NCI-H1092 treated with DMSO at 0.1 percent for 48 hours (cell line): ENCODE data around the gene HINT3.
"Not testable (repeated sequence)": the region's sequence is repeated elsewhere in the genome, so short reads cannot be mapped to it uniquely, and the experiment has no call there.

ENCODE experiments used
- DNase-seq: peaks from one replicate; lab custom pipeline; 2025; lab: John Stamatoyannopoulos, UW

The HINT3 gene

DNA sequence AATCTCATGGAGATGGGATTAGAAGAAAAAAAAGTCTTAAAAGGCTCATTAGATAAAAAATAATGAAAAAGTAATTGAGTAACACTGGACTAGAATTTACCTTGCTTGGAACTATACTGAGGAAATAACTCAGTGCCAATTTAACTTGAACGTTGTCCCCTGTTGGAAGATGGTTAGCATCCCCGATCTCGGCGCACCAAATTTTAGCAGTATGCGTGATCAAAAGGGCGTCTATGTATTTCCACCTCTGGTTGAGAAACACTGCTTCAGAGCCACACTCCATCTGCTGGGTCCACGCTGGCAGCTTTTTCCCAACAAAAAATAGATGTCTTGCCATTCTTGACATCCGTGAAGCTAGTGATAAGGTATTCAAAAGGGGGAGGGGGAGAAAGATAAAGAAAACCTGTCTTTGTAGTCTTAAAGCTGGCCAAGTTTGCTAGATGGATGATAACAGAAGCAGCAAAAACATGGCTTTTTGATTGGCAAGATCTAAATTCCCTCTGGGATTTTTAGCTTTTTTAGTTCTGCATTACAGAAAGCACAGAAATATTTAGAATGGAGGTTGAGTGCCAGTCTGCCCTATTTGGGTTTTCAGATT, 6.4 kb downstream of the HINT3 start:
- DNase-seq: no peak

DNA sequence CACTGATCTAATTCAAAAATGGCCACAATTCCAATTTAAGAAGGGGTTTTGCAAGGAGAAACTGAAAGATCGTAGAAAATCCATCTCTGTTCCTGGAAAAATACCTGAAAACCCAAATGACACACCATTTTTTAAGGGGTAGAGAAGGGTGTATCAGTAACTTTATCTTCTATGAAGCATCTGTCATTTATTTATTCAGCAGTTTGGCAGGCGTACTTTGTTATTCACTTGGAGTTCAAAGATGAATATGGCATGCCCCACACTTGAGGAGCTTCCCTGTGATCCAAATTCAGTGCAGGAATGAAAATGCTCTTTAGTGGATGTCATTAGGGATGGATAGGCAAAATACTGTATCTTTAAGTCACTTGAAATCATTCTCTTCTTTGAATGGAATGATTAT, 7.2 kb downstream of the HINT3 start:
- DNase-seq: no peak

DNA sequence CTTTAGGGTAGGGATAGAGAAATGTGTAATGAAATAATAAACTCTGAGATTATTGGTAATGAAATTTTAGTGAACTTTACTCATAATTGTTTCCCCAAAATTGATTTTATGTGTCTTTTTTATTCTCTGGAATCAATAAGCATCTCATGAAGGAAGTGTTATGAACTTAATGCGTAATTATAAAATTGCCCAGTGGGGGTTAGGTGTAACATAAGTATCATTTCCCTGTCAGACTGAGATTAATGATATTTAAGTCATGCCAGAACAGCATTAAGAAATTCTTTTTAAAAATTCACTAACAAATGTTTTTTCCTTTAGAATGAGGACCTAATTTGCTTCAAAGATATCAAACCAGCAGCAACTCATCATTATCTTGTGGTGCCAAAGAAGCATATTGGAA, 10.0 kb downstream of the HINT3 start:
- no peak for DNase-seq

DNA sequence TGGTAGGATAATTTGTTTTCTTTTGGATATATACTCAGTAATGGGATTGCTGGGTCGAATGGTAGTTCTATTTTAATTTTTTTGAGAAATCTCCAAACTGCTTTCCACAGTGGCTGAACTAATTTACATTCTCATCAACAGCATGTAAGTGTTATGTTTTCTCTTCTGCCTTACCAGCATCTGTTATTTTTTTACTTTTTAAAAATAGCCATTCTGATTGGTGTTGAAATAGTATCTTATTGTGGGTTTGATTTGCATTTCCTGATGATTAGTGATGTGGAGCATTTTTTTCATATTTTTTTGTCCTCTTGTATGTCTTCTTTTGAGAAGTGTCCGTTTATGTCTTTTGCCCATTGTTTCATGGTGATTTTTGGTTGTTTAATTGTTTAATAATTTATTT, 11.9 kb downstream of the HINT3 start:
- DNase-seq: no peak

DNA sequence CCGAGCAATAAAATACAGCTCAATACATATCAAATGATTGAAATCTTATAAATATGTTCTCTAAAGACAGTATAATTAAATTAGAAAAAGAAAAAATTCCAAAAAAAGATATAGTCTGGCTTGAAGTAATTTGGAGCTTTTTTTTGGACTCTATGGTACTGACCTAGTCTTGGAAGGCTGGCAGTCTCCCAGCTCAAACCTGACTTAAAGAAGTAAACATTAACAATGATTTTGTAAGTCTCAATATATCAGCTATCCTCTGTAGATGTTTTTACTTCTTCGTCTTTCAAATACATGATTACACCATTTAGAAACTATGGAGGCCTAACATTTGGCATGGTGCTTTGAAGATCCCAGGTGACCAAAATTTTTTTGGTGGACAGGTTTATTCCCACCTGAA, 14.2 kb downstream of the HINT3 start:
- no peak for DNase-seq

DNA sequence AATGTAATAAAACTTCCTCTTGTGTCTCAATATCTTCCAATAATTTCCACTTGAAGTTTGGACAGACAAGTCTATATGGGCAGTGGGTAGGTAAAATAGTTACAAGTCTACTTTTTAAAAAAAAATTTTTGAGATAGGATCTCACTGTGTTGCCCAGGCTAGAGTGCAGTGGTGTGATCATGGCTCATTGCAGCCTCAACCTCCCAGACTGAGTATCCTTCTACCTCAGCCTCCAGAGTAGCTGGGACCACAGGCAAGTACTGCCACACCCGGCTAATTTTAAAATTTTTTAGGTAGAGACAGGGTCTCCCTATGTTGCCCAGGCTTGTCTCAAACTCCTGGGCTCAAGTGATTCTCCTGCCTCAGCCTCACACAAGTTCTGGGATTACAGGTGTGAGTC, 15.9 kb downstream of the HINT3 start:
- not testable (repeated sequence) for DNase-seq

DNA sequence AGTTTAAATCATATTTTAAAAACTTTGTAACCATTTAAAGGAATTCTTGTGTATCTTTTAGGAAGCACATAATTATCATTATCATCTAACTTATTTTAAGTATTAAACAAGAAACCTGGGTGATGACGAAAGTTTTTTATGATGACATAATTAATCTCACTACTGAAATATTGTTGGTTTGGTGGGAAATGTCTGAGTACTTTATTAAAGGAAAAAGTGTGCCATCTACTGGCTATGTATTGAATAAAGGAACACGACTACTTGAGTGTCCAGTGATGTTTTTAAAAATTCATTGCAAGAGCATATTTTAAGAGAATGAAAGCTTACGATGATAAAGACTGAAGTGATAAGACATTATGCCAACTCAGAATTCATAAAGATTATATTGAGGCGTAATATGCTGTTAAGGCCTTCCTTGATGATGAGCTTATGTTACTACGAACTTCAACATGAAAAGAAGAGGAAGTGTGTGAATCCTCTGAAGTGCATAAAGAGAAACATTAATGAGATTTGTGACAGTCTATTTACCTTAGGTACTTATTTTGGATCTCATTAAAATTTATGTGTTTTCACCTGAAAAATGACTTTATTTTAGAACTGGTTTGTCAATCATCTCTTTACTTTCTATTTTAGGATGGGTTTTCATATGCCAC, 17.8 kb downstream of the HINT3 start:
- DNase-seq: peak; percentile 43

DNA sequence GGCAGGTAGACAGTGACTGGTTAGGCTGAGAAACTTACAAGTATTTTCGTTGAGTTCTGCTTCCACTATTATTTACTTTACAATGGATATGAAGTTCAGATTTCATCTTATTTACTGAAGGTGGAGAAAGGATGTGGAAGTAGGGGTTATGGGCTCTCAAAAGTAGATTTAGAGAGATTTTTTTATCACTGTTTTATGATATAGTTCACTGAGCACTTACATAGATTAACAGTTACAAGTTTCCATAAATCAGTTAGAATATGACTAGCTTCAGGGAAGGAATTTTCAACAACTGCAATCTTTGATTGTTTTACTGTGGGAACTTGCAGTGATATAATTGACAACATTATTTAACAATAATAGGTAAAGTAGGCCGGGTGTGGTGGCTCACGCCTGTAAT, 22.5 kb downstream of the HINT3 start:
- DNase-seq: no peak

DNA sequence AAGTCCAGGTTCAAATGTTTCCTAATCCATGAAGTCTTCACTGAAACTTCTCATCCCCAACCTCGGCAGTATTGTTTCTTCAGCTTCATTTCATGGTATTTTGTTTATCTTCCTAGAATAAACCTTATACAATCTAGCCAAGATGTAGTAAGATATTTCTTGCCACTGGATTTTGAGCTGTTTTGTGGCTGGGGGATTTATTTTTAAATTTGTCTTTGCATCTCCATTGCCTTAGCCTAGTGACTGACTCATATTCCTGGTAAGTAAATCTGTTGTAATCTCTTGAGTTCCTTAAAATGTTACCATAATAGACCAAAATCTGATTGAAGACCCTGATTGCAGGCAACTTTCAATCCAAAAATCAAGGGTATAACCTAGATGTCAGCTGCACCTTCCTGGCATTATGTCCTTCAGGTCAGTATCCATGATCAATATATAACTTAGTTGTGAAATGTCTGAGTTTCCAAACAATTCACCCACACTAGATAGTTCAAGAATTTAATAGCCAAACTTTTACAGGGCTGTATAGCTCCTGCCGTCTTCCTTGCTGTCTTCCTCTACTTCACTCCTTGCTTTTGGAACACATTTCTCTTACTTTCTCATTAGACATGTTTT, 25.1 kb downstream of the HINT3 start:
- no peak for DNase-seq

DNA sequence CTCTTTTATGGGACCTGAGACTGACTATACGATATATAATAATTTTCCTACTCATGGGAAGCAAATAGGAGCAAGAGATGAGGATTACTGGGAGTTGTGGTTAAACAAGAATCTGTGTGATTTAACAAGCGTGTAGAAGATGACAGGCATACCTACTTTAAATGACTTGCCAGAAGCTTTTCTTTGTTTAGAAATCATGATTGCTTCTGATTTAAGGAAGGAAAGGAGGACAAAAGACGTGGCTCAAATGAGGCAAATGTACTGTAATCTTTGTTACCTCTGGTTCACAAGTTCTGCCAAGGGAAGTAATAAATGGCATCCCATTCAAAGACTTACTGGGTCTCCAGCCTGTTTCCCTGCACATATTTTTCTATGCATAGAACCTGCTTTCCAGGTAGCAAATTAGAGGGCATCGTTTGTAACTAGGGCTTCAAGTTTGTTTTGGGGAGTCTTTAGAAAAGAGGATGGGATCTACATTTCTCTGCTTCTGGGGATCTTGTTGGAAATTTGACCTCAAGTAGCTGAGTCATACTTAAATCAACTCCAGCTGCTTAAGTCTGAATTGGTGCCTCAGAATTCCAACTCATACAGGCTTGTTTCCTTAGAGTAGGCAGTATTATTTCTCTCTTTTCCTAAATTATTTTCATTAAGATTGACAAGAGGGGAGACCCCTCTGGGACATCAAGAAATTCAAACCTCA, 26.8 kb downstream of the HINT3 start:
- no peak for DNase-seq

DNA sequence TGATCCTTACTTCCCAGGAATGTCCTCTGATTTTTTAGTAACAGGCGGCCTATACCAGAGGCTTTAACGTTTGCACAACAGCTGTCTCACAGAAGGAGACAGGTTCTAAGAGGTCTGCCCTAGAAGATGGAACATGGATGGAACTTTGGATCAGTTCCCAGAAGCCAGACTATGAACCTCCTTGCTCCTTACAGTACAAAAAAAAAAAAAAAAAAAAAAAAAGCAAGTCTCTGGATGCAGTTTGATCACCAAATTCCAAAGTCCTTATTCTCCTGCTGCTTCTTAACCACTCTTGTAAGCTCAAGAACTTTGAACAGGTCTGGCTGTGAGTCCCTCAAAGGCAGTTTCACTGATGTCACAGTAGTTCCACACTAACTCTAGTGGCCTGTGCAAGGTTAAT, 27.7 kb downstream of the HINT3 start:
- no peak for DNase-seq

DNA sequence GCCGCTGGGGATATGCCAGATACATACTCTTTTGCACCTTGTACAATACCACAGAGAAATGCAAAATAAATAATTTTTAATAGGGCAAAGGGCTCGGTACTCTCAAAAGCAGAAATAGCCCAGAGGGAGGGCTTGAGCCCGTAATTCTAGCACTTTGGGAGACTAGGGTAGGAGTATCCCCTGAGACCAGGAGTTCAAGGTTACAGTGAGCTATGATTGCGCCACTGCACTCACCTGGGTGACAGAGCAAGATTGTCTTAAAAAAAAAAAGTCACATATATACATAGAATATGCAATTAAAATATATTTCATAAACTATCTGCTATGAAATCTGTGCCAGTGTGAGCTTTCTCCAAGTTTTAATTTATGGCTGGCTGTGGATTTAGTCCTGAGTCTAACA, 29.0 kb downstream of the HINT3 start:
- DNase-seq: no peak

DNA sequence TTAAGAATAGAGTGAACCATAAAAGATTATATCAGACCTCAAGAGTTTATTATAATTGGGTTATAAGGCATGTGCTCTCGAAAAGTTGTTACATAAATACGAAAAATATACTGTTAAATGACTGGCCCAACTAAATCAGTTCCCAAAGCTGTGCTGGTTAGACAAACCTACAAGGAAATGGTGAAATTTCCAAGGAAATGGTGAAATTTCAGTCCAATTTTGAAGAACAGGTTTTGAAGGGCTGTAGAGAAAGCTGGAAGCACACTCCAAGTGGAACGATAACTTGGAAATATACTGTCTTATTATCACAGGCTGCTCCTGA, 29.4 kb downstream of the HINT3 start:
- no peak for DNase-seq

DNA sequence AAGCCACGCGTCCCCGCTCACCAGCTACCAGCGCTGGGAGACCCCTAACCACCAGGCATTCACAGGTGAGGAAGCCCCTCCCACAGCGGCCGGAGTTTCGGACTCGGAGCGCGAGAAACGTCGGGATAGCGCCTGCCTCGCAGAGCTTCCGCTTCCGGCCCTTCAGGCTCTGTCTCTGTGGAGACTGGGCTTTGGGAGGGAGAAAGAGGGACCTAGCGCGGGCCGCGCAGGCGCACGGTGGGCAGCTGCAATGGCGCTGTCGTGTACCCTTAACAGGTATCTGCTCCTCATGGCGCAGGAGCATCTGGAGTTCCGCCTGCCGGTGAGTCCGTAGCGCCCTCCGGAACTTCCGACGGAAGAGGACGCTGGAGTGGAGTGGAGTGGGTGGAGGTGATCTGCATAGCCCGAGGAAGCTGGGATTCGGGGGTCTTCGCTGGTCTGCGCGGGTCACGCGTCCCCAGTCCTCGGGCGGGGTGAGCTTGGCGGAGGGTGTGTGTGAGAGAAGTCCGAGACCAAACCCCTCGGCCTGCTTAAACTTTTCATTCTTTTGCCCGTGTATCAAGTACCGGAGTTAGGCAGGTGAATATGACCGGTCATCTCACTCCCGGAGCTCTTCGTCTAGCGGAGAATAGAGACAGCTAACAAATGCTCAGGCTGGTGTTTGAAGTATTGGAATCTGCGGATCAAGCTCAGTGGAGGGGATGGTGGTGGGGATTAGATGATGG, 29.9 kb downstream of the HINT3 start, which contains the start of gene TRMT11:
Gene TRMT11 (plus strand): TSS at position 240 of the 725 bp plus-strand sequence. CDS start 11 bp downstream, at position 251.
- peak; percentile 90 for DNase-seq

DNA sequence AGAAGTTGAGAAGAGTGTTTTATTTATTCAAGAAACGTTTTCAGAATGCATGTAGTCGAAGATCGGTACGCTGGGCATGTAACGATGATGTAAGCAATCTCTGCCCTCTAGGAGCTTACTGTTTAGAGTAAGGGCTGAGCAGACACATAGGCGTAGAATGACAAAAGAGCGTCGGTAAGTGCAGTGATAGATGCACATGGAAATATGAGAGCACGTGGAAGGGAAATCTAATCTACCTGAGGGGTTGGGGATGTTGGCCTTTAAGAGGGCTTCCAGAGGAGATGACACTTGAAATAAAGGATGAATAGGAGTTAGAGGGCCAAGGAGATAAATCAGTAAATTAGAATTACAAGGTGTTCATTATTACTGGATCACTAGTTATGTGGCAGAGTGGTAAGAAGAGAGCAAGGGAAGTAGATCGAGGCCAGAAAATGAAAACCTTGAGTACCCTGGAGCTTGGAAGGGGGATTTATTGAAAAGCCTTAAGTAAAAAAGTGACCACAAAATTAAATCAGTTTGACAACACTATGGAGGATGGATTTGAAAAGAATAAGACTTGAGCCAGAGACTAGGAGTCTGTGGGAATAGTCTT, 30.6 kb downstream of the HINT3 start:
- peak; percentile 21 for DNase-seq

DNA sequence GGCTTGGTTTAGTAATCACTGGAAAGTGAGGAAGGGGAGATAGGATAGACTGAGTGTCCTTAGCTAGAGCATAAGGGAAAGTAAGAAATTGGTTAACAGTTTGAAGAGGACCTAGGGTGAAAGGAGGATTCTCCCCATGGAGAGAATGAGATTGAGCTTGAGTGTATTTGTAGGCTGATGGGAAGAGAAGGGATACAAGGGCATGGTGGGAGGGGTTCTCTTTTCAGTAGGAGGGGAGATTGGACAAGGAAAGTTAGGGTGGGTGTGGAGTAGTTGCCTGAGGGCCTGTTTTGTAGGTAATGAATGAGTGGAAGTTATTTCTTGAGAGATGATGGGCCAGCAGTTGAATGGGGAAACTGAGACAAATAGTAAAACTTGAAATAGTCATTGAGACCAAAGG, 31.7 kb downstream of the HINT3 start:
- no peak for DNase-seq

DNA sequence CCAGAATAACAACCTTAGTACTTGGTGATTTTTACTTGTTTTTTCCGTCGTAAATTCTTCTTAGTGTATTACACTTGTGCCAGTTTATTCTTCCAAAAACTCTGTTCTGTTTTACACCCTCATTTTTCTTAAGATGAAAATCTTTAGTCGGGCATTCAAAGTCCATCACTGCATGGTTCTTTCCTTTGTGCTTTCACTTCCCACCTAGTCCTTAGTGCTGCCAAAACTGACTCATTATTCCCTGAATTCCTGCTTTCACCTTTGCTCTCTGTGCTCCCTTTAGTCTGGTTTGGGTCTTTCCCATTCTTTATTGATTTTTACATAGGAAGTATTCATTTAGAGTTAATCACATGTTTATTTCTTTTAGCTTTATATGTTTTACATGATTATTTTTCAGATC, 33.1 kb downstream of the HINT3 start:
- DNase-seq: no peak

DNA sequence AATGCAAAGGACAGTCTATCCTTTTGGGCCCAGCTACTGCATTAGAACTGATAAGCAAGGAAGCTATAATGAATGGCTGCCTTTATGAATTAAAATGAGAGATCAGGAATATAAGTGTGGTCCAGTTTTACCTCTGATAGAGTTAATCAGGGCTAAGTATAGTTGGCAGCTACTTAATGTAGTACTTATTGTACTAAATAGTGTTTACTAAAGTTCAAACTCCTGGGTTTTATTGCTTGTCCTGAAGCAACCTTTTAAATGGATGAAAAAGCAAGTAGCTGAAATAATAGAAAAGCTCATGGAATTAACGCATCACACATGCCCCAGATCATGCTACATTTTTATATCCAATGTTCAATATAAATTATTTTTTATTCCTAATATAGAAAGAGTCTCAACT, 35.1 kb downstream of the HINT3 start:
- no peak for DNase-seq

DNA sequence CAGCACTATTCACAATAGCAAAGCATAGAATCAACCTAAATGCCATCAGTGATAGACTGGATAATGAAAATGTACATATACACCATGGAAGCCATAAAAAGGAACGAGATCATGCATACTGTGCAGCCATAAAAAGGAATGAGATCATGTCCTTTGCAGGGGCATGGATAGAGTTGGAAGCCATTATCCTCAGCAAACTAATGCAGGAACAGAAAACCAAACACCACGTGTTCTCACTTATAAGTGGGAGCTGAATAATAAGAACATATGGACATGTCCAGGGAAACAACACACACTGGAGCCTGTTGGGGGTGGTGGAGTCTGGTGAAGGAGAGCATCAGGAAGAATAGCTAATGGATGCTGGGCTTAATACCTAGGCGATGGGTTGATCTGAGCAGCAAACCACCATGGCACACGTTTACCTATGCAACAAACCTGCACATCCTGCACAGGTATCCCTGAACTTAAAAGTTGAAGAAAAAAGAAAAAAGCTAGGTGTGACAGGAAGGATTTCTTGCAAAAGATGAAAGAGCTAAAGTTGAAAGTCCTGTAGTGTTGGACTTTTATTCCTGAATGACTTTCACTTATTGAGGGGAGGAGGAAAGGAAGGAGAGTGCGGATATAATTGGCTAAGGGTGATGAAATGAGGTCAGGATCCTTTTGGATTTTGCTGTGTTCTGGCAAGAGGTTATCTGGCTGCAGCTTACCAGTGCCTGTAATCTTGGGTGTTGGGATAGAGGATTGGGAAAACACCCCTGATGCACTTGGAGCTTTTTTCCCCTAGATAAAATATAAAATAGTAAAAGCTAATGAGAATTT, 38.3 kb downstream of the HINT3 start:
- DNase-seq: no peak

DNA sequence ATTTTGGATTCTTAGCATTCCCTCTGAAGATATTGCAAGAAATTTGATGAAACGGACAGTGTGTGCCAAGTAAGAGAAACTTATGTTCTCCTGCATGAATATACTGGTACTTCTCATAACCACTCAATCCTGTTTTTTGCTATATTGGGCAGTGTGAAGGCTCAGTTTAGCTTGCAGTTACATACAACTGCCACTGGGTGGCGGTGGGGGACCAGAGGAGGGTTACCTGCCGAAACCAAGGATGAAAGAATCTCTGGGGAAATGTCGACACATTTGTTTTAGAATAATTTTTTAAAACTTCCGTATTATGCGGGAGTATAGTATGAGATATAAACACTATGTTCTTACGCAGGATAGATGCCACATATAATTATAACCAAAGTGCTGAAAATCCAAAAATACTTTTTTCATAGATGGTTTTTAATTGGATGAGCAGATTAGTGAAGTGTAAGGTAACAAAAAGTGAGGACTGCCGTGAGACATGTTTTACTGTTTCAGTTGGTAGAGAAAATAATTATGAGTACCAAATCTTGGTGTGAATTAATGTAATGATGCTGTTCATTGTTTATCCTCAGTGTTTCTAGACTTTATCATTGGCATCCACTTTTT, 39.5 kb downstream of the HINT3 start:
- peak; percentile 52 for DNase-seq
